WERI-Rb-1 (cell line): ENCODE data around the gene KPNA4.

Source experiments
- DNase-seq: peaks from one replicate; pipeline ENCODE4 v3.0.0-alpha.2; 2020
- H3K27ac ChIP-seq: fragments of 250-450 bp; sonication (Bioruptor Pico); 2 replicates; pipeline ENCODE4 v1.5.1; 2020; ENCODE audit warnings: mild to moderate bottlenecking, moderate library complexity
- H3K27me3 ChIP-seq: fragments of 250-450 bp; sonication (Bioruptor Pico); 2 replicates; pipeline ENCODE4 v1.5.1; 2021; ENCODE audit warnings: mild to moderate bottlenecking, low read depth, moderate library complexity; ENCODE audit not compliant: insufficient read depth, severe bottlenecking
- H3K36me3 ChIP-seq: fragments of 250-450 bp; sonication (Bioruptor Pico); 2 replicates; pipeline ENCODE4 v1.5.1; 2020; ENCODE audit warnings: mild to moderate bottlenecking, moderate library complexity
- H3K4me3 ChIP-seq: 2 replicates; pipeline ENCODE4 v1.5.1; 2011; ENCODE audit warnings: low read depth, mild to moderate bottlenecking, control low read depth, low read length
- H3K9me3 ChIP-seq: fragments of 250-450 bp; sonication (Bioruptor Pico); 2 replicates; pipeline ENCODE4 v1.5.1; 2021; ENCODE audit warnings: mild to moderate bottlenecking, moderate library complexity; ENCODE audit not compliant: severe bottlenecking
- CTCF ChIP-seq: IDR thresholded peaks from 2 replicates; pipeline ENCODE4 v1.5.1; 2011; ENCODE audit warnings: low read depth, mild to moderate bottlenecking, control low read depth, inconsistent platforms, low read length

Gene KPNA4

GRCh38 chr3:160565442-160566403 lies at the start of gene KPNA4:
Gene KPNA4, minus strand, starts transcription at chr3:160565571. Its CDS starts 289 bp downstream, at chr3:160565282.
- no peaks in the 10 kb centered on the region for H3K9me3 ChIP-seq
- peak within 1 kb of the TSS; percentile 91 for H3K27ac ChIP-seq
- no peaks in the 10 kb centered on the region for H3K27me3 ChIP-seq
- H3K4me3 ChIP-seq, result peak within 1 kb of the TSS; percentile 84
- peak; percentile 98 for DNase-seq
- TF ChIP-seq CTCF, result no peak
- H3K36me3 ChIP-seq, result peaks cover 16% of the 10 kb centered on the region

- Histone ChIP-seq H3K9me3 (no peaks in the 10 kb centered on the region), H3K27me3 (no peaks in the 10 kb centered on the region), H3K27ac (no peak overlapping the region), H3K4me3 (no peak overlapping the region), H3K36me3 (no peaks in the 10 kb centered on the region)
- DNase-seq, result no peak
- TF ChIP-seq CTCF, result no peak
Observed at GRCh38 chr3:160613661-160614060, 48.3 kb upstream of the KPNA4 start.

- no peak for DNase-seq
- Histone ChIP-seq H3K27ac (no peak overlapping the region), H3K36me3 (no peaks in the 10 kb centered on the region), H3K9me3 (no peaks in the 10 kb centered on the region), H3K4me3 (no peak overlapping the region), H3K27me3 (no peaks in the 10 kb centered on the region)
- no peak for TF ChIP-seq CTCF
Observed at GRCh38 chr3:160612386-160613075, 47.2 kb upstream of the KPNA4 start.

- no peaks in the 10 kb centered on the region for H3K9me3 ChIP-seq
- no peak for DNase-seq
- no peak overlapping the region for H3K4me3 ChIP-seq
- H3K27me3 ChIP-seq, result no peaks in the 10 kb centered on the region
- TF ChIP-seq CTCF, result no peak
- no peak overlapping the region for H3K27ac ChIP-seq
- no peaks in the 10 kb centered on the region for H3K36me3 ChIP-seq
Observed at GRCh38 chr3:160611141-160611540, 45.8 kb upstream of the KPNA4 start.

GRCh38 chr3:160608870-160609269 lies 43.5 kb upstream of the KPNA4 start:
- Histone ChIP-seq H3K27ac (no peak overlapping the region), H3K27me3 (no peaks in the 10 kb centered on the region), H3K36me3 (no peaks in the 10 kb centered on the region), H3K9me3 (no peaks in the 10 kb centered on the region), H3K4me3 (no peak overlapping the region)
- DNase-seq, result no peak
- TF ChIP-seq CTCF, result no peak
